ENCODE measurements around the gene TMC4.
"Not testable (repeated sequence)": the region's sequence is repeated elsewhere in the genome, so short reads cannot be mapped to it uniquely, and the experiment has no call there.

The TMC4 gene

DNA sequence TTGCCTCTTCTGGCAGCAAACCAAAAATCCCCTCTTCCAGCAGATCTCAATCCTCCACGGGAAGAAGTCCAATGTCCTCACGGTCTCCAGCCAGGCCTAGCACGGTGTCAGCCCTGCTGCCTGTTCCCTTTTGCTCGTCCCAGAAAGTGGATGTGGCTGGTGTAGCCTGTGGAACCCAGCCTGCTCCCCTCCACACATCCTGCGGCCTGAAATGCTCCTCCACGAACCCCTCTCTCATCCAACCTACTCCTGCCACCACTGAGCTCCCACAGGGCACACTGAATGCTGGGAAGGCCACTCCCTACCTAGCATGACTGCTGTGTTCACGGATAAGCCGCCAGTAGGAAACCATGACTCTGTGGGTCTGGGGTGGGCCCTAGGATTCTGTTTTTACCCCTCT lies 13.4 kb upstream of the TMC4 start:
- H3K27me3 ChIP-seq: no peaks in the 10 kb centered on the region
- H3K4me3 ChIP-seq: no peak overlapping the region
- TF ChIP-seq, protein P1, sequence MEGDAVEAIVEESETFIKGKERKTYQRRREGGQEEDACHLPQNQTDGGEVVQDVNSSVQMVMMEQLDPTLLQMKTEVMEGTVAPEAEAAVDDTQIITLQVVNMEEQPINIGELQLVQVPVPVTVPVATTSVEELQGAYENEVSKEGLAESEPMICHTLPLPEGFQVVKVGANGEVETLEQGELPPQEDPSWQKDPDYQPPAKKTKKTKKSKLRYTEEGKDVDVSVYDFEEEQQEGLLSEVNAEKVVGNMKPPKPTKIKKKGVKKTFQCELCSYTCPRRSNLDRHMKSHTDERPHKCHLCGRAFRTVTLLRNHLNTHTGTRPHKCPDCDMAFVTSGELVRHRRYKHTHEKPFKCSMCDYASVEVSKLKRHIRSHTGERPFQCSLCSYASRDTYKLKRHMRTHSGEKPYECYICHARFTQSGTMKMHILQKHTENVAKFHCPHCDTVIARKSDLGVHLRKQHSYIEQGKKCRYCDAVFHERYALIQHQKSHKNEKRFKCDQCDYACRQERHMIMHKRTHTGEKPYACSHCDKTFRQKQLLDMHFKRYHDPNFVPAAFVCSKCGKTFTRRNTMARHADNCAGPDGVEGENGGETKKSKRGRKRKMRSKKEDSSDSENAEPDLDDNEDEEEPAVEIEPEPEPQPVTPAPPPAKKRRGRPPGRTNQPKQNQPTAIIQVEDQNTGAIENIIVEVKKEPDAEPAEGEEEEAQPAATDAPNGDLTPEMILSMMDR (IDR thresholded peaks at IDR 0.05): no peak
- no peak overlapping the region for H3K27ac ChIP-seq
- intact Hi-C loops (cut with DNase I; ENCODE audit: low total_unique reads): no loop called here
- peaks cover 4 to 12% (median 11%) of the 10 kb centered on the region in 4 donors for H3K4me1 ChIP-seq
- no peaks in the 10 kb centered on the region for H3K9me3 ChIP-seq
- no peak for DNase-seq
- peaks cover 0 to 22% (median 0%) of the 10 kb centered on the region in 3 donors for H3K36me3 ChIP-seq

- Histone ChIP-seq H3K27me3 (no peaks in the 10 kb centered on the region), H3K4me3 (no peak overlapping the region), H3K4me1 (peaks cover 2 to 6% (median 5%) of the 10 kb centered on the region in 4 donors), H3K9me3 (no peaks in the 10 kb centered on the region), H3K27ac (no peak overlapping the region), H3K36me3 (peaks cover 7 to 51% (median 12%) of the 10 kb centered on the region in 3 donors)
- TF ChIP-seq, protein P1 (IDR thresholded peaks at IDR 0.05): no peak
- DNase-seq: no peak
- intact Hi-C loops (cut with DNase I; ENCODE audit: low total_unique reads): no loop called here
These were observed 10.5 kb upstream of the TMC4 start for GRCh38 chr19:54183431-54183830.

GRCh38 chr19:54181894-54182293 lies 8.9 kb upstream of the TMC4 start:
- H3K27ac ChIP-seq; H3K27me3 ChIP-seq; intact Hi-C loops (cut with DNase I; ENCODE audit: low total_unique reads); H3K4me3 ChIP-seq; H3K9me3 ChIP-seq; DNase-seq; H3K4me1 ChIP-seq: not testable (repeated sequence)
- H3K36me3 ChIP-seq: peaks cover 7 to 52% (median 20%) of the 10 kb centered on the region in 3 donors

GRCh38 chr19:54180691-54181091 lies 7.7 kb upstream of the TMC4 start:
- DNase-seq: no peak
- no peaks in the 10 kb centered on the region for H3K27me3 ChIP-seq
- H3K36me3 ChIP-seq: peaks cover 7 to 52% (median 29%) of the 10 kb centered on the region in 3 donors
- H3K27ac ChIP-seq: no peak overlapping the region
- no peaks in the 10 kb centered on the region for H3K4me1 ChIP-seq
- intact Hi-C loops (cut with DNase I; ENCODE audit: low total_unique reads): no loop called here
- TF ChIP-seq, protein P1 (IDR thresholded peaks at IDR 0.05): no peak
- H3K4me3 ChIP-seq: no peak overlapping the region
- H3K9me3 ChIP-seq: no peaks in the 10 kb centered on the region

- H3K27ac ChIP-seq: no peak overlapping the region
- no peak for DNase-seq
- H3K9me3 ChIP-seq: no peaks in the 10 kb centered on the region
- TF ChIP-seq, protein P1 (IDR thresholded peaks at IDR 0.05): no peak
- H3K4me3 ChIP-seq: no peak overlapping the region
- no peaks in the 10 kb centered on the region for H3K27me3 ChIP-seq
- H3K4me1 ChIP-seq: no peaks in the 10 kb centered on the region
- H3K36me3 ChIP-seq: peaks cover 7 to 56% (median 29%) of the 10 kb centered on the region in 3 donors
- intact Hi-C loops (cut with DNase I; ENCODE audit: low total_unique reads): no loop called here
These were observed 7.0 kb upstream of the TMC4 start for GRCh38 chr19:54179921-54180461.

DNA sequence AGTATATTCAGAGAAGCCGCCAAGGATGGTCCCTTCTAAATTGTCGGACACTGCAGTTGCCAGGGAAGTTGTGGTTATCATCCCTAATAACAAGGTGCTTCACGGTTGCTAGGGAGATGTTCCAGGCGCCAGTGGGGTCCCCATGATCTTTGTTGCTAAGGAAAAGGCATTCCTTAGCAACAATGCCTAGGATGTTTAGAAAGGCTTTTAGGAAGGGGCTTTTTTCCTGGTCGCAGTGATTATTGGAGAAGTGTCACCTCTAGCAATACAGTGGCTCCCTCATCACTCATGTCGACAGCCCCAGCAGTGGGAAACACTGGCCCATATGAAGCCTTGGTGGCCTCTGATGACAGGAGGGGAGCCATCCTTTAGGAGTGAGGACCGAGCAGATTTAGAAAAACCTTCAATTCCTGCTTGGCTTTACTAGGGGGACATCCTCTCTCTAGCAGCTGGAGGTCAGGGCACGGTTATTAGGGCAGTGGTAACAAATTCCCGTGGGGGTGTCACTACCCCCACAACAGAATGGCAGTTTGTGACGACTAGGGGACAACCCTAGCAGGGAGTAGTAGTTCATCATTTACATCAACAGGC lies 6.4 kb upstream of the TMC4 start:
- H3K9me3 ChIP-seq: no peaks in the 10 kb centered on the region
- no peaks in the 10 kb centered on the region for H3K4me1 ChIP-seq
- H3K36me3 ChIP-seq: peaks cover 7 to 56% (median 29%) of the 10 kb centered on the region in 3 donors
- H3K27me3 ChIP-seq: peaks cover 0 to under 1% of the 10 kb centered on the region in 2 donors
- no peak for DNase-seq
- intact Hi-C loops (cut with DNase I; ENCODE audit: low total_unique reads): no loop called here
- TF ChIP-seq, protein P1 (IDR thresholded peaks at IDR 0.05): no peak
- no peak overlapping the region for H3K27ac ChIP-seq
- no peak overlapping the region for H3K4me3 ChIP-seq

All from tibial artery (tissue), 4 donors.